22Rv1 (cell line): Measurements from ENCODE around the gene COPZ2.
"Not testable (repeated sequence)": the region's sequence is repeated elsewhere in the genome, so short reads cannot be mapped to it uniquely, and the experiment has no call there.

Experiments used
- H3K27ac ChIP-seq: fragments of 450-650 bp; 2 replicates; pipeline ENCODE4 v1.5.1; 2017
- ZFX ChIP-seq: fragments of 450-650 bp; IDR thresholded peaks from 2 replicates; pipeline ENCODE4 v1.6.1; 2017; ENCODE audit warnings: antibody characterized with exemption, borderline replicate concordance
- TF ChIP-seq, protein P1 (sequence below): fragments of 450-650 bp; IDR thresholded peaks from 2 replicates; pipeline ENCODE4 v1.5.1; 2017; ENCODE audit warnings: mild to moderate bottlenecking

COPZ2 gene

DNA sequence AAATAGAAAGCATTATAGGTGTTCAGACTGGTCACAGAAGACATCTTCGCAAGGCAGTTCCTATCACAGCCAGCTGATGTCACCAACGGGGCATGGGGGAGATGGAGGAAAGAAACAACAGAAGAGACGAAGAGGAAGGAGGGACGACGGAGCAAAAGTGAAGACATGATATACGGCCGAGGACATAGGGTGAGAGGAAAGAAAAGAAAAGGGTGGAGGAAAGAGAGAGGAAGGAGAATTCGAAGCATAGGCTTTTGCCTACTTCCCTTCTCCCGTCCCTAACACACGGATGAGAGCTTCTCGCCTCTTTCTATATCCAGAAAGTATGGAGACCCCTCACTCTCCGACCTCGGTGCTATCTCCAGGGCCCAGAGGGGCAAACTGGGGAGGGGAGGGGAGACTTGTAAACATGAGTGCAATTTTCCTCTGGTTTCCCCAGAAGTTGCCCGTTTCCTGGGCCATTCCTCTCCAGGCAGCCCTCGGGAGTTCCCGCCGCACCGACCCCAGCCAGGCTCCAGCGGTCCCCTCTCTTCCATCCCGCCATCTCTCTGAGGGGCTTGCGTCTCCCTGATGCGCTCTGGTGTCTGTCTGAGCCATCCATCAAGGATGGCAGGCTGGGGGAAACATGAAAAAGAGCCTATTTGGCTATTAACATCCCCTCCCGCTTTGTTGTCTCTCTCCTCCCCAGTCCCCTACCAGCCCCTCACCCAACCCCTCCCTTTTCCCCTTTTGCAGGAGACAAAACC, 26.0 kb downstream of the COPZ2 start:
- TF ChIP-seq, protein P1, sequence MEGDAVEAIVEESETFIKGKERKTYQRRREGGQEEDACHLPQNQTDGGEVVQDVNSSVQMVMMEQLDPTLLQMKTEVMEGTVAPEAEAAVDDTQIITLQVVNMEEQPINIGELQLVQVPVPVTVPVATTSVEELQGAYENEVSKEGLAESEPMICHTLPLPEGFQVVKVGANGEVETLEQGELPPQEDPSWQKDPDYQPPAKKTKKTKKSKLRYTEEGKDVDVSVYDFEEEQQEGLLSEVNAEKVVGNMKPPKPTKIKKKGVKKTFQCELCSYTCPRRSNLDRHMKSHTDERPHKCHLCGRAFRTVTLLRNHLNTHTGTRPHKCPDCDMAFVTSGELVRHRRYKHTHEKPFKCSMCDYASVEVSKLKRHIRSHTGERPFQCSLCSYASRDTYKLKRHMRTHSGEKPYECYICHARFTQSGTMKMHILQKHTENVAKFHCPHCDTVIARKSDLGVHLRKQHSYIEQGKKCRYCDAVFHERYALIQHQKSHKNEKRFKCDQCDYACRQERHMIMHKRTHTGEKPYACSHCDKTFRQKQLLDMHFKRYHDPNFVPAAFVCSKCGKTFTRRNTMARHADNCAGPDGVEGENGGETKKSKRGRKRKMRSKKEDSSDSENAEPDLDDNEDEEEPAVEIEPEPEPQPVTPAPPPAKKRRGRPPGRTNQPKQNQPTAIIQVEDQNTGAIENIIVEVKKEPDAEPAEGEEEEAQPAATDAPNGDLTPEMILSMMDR, result peak; percentile 86
- TF ChIP-seq ZFX, result no peak
- peak overlapping the region; percentile 14; the same call in 1 of the 2 replicates for H3K27ac ChIP-seq

DNA sequence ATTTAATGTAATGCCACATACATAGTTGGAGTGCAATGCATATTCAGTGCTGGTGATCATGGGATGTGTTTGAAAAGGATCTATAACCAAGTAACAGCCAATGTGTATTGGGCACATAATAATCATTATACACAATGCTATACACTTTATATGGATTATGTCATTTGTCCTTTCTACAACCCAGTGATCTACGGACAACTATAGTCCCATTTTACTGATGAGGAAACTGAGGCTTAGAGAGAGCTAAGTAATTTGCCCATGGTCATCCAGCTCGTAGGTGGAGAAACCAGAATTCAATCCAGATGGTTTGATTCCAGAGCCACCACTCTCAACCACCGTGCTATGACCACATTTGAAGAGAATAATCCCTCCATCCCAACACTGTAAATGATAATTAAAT, 27.4 kb downstream of the COPZ2 start:
- TF ChIP-seq, protein P1, result no peak
- TF ChIP-seq ZFX, result no peak
- no peak overlapping the region for H3K27ac ChIP-seq

GRCh38 chr17:48006936-48007709, 30.5 kb downstream of the COPZ2 start:
- no peak overlapping the region for H3K27ac ChIP-seq
- TF ChIP-seq, protein P1, result no peak
- TF ChIP-seq ZFX, result no peak

- no peak overlapping the region for H3K27ac ChIP-seq
- TF ChIP-seq, protein P1, result no peak
- no peak for TF ChIP-seq ZFX
Measured at GRCh38 chr17:48004983-48005382, 32.6 kb downstream of the COPZ2 start.

DNA sequence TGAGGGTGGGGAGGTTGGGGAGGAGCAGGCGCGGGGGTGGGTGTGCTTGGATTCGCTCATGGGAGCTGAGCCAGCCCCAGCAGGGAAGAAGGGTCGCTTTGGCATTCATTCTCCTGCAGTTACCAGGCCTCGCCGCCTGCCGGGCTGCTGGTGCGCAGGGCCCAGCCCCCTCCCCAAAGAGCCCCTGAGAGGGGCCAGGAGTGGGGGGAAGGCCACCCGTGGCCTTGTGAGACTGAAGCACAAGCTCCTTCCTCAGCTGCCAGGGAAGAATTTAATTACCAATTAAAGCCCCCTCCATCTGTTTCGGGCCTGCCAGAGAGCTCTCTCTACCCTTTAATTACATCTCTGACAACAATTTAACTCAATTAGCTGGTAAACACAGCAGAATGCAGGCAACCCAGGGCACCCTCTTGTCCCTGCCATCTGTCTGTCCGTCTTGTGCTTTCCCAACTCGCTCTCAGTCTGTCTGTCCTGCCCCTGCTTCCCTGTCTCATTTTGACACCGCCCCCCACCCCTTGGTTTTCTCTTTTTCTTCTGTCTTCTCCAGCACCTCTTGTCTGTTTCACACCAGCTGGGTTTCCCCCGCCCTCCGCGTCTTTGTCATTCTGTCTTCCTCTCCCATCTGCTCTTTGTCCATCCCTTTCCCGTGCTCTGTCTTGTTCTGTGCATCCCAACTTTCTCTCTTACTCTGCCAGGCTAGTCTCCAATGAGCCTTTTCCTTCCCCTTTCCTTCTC, 34.0 kb downstream of the COPZ2 start:
- no peak overlapping the region for H3K27ac ChIP-seq
- TF ChIP-seq ZFX, result no peak
- TF ChIP-seq, protein P1, result no peak

DNA sequence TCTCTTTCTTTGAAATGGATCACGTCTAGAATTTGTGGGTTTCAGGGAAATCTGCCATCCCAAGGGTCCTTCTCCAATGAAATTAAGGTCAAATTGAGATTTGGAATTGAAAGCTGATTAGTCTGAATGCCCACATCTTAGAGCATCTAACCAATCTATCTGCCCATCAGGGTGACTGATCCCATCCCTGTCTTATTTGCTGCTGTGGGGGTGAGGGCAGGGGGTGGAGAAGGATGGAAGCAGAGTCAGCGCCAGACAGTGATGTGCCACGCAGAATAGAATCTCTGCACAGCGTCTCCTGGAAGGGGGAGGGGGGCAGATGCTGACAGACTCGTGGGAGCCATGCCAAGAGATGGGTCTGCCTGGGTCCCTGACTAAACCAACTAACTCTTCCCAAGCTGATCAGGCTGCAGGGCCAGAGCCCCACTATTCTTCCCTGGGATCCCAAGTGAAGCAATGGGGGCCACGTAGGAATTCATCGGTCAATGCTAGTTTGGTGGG, 34.6 kb downstream of the COPZ2 start:
- no peak overlapping the region for H3K27ac ChIP-seq
- no peak for TF ChIP-seq ZFX

DNA sequence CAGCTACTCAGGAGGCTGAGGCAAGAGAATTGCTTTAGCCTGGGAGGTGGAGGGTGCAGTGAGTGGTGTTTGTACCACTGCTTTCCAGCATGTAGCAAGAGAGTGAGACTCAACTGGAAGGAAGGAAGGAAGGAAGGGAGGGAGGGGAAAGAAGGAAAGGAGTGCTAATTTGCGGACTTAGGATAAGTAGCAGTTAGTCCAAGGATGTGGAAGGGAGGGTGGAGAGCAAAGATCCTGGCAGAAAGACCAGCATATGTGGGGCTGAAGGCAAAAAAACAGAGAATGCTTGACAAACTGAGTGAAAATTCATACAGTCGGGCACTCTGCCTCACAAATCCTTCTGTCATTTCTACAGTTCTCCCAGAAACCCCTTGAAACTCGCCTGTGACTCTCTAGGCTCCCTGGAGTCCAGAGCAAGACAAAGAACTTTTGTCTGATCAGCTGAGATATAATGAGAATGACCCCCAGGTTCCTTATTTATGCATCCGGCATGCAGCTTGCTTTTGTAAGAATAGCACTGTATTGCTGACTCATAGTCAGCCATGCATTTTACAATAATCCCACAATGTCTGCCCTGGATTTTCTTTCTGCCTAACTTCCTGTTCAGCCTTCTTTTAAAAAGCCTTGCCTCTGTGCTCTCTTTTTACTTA, 35.2 kb downstream of the COPZ2 start:
- TF ChIP-seq ZFX, result no peak
- TF ChIP-seq, protein P1, result no peak
- no peak overlapping the region for H3K27ac ChIP-seq

DNA sequence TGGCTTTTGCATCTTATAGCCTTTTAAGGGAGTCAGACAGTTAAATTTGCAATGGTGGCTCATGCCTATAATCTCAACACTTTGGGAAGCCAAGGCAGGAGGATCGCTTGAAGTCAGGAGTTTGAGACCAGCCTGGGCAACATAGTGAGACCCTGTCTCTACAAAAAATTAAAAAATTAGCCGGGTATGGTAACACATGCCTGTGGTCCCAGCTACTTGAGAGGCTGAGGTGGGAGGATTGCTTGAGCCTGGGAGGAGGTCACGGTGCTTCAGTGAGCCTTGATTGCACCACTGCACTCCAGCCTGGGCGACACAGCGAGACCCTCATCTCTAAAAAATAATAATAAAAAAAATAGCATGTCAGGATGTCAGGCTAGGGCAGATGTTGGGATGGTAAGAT, 35.9 kb downstream of the COPZ2 start:
- H3K27ac ChIP-seq, result not testable (repeated sequence)
